Lung (tissue), 16 donors: ENCODE results near the gene ZNF205. TPM values are rescaled to one million over a fixed set of nuclear protein-coding genes. Genes with fewer than 3 reads are reported as not detected.

ENCODE experiments used
- ATAC-seq: fragments of 200-7000 bp; cut with Tn5 transposase; one replicate; pipeline ENCODE4 v1.9.1; 2020; ENCODE audit warnings: moderate number of reproducible peaks; ENCODE audit not compliant: insufficient read depth, low FRiP score
- DNase-seq, 3 donors: peaks; one replicate each; pipeline ENCODE4 v3.0.0-alpha.2; 2013 to 2017
- H3K27ac ChIP-seq, 2 donors: one replicate each; pipeline ENCODE4 v1.5.1; 2013; ENCODE audit warnings: mild to moderate bottlenecking in 2 of 2, moderate library complexity in 2 of 2, control low read depth in 1 of 2, inconsistent platforms in 1 of 2, low read depth in 1 of 2, low read length in 1 of 2
- H3K27me3 ChIP-seq, 3 donors: one replicate each; pipeline ENCODE4 v1.5.1; 2013; ENCODE audit warnings: low read length in 2 of 3; ENCODE audit not compliant: control insufficient read depth in 3 of 3, insufficient read depth in 3 of 3
- H3K36me3 ChIP-seq, 4 donors: one replicate each; pipeline ENCODE4 v1.5.1; 2013; ENCODE audit warnings: low read length in 4 of 4, mild to moderate bottlenecking in 1 of 4, moderate library complexity in 1 of 4; ENCODE audit not compliant: control insufficient read depth in 4 of 4, insufficient read depth in 4 of 4
- H3K4me1 ChIP-seq, 5 donors: one replicate each; pipeline ENCODE4 v1.5.1; 2013; ENCODE audit warnings: low read length in 5 of 5, mild to moderate bottlenecking in 2 of 5, moderate library complexity in 1 of 5; ENCODE audit not compliant: control insufficient read depth in 5 of 5, insufficient read depth in 5 of 5
- H3K4me3 ChIP-seq: one replicate; pipeline ENCODE4 v1.5.1; 2013; ENCODE audit warnings: mild to moderate bottlenecking, control low read depth, moderate library complexity
- H3K9ac ChIP-seq, 2 donors: one replicate each; pipeline ENCODE4 v1.5.1; 2013; ENCODE audit warnings: low read length in 2 of 2, control low read depth in 1 of 2; ENCODE audit not compliant: insufficient read depth in 1 of 2
- H3K9me3 ChIP-seq, 4 donors: one replicate each; pipeline ENCODE4 v1.5.1; 2013; ENCODE audit warnings: low read length in 3 of 4, mild to moderate bottlenecking in 1 of 4, moderate library complexity in 1 of 4; ENCODE audit not compliant: control insufficient read depth in 4 of 4, insufficient read depth in 3 of 4
- WGBS, 2 donors: extraction: QIAGEN DNeasy Blood & Tissue Kit; methylation state at CpG; one replicate each; pipeline ENCODE4 v1.1.7; 2013; 5-methylcytosine and 5-hydroxymethylcytosine counted together
- long read RNA-seq, 5 donors: transcript quantifications; one replicate each; lab custom pipeline, GENCODE V29; 2026
- polyA plus RNA-seq, 2 donors: library from polyadenylated mRNA; stranded (reverse); fragments of 200-250 nt; gene quantifications; one replicate each; pipeline ENCODE4 v1.2.1, GENCODE V29; 2013
- total RNA-seq, 2 donors: library from RNA; depleted of rRNA in 1 of 2; stranded (reverse); fragments of >200 nt in 1 of 2; gene quantifications; one replicate each; pipeline ENCODE4 v1.2.1, GENCODE V29; 2014 to 2021
- TF ChIP-seq, protein P1 (sequence below): IDR thresholded peaks from 2 replicates; pipeline ENCODE4 v1.5.1; 2012; ENCODE audit warnings: mild to moderate bottlenecking; ENCODE audit errors: control extremely low read depth, extremely low read depth
- donor health status: control.
- donor health status: control.
- donor health status: Bipolar disorder and iron deficiency.
- donor health status: healthy.
- donor health status: DM: yes; HTN: yes; CAD: no.

The ZNF205 gene
- total RNA-seq = 10 to 100 TPM in 1 of 2 donors, 1 to 10 TPM in 1; 9.8 to 12.7 TPM
- 10 to 100 TPM; 10.2 to 33.0 TPM for polyA plus RNA-seq
- long read RNA-seq, donor 1, partial matches to known transcripts = 10 of 13 reads
- long read RNA-seq, donor 1, other reads (novel, unspliced or antisense) = 0 of 13 reads
- long read RNA-seq, donor 2, transcript ZNF205-202 (7 exons, 2,062 nt) = major isoform, 5 of 6 reads
- long read RNA-seq, donor 2, partial matches to known transcripts = 0 of 6 reads
- long read RNA-seq, donor 2, other reads (novel, unspliced or antisense) = 0 of 6 reads
- long read RNA-seq, donor 3 = 0 reads
- long read RNA-seq, donor 4 = 0 reads
- long read RNA-seq, donor 5, partial matches to known transcripts = 0 of 5 reads
- long read RNA-seq, donor 5, other reads (novel, unspliced or antisense) = 0 of 5 reads

GRCh38 chr16:3112058-3112880, at the start of gene ZNF205:
Gene ZNF205 (plus strand): TSS chr16:3112586. CDS start chr16:3113431, 845 bp downstream.
- 16 to 23% methylated on average over 23 of the region's 23 CpGs for WGBS, 2 donors
- TF ChIP-seq, protein P1, sequence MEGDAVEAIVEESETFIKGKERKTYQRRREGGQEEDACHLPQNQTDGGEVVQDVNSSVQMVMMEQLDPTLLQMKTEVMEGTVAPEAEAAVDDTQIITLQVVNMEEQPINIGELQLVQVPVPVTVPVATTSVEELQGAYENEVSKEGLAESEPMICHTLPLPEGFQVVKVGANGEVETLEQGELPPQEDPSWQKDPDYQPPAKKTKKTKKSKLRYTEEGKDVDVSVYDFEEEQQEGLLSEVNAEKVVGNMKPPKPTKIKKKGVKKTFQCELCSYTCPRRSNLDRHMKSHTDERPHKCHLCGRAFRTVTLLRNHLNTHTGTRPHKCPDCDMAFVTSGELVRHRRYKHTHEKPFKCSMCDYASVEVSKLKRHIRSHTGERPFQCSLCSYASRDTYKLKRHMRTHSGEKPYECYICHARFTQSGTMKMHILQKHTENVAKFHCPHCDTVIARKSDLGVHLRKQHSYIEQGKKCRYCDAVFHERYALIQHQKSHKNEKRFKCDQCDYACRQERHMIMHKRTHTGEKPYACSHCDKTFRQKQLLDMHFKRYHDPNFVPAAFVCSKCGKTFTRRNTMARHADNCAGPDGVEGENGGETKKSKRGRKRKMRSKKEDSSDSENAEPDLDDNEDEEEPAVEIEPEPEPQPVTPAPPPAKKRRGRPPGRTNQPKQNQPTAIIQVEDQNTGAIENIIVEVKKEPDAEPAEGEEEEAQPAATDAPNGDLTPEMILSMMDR = no peak
- peaks cover 5 to 19% (median 9%) of the 10 kb centered on the region in 5 donors for H3K4me1 ChIP-seq
- peaks cover 0 to 10% (median 7%) of the 10 kb centered on the region in 4 donors for H3K36me3 ChIP-seq
- ATAC-seq (peak; percentile 93), DNase-seq (peak; percentile 72 to 86 (median 77))
- peak within 1 kb of the TSS; percentile 82 for H3K4me3 ChIP-seq
- no peaks in the 10 kb centered on the region for H3K27me3 ChIP-seq
- peak within 1 kb of the TSS; percentile 69 for H3K9ac ChIP-seq
- H3K27ac ChIP-seq = peak within 1 kb of the TSS; percentile 71 to 77
- H3K9me3 ChIP-seq = no peaks in the 10 kb centered on the region

GRCh38 chr16:3063625-3064386, 48.6 kb upstream of the ZNF205 start:
- TF ChIP-seq, protein P1 = no peak
- Histone ChIP-seq H3K36me3 (peaks cover 0 to 10% (median 0%) of the 10 kb centered on the region in 4 donors), H3K27ac (no peak overlapping the region), H3K9me3 (no peaks in the 10 kb centered on the region), H3K4me1 (peaks cover 2 to 26% (median 7%) of the 10 kb centered on the region in 5 donors), H3K27me3 (no peaks in the 10 kb centered on the region), H3K9ac (no peak overlapping the region), H3K4me3 (no peak overlapping the region)
- ATAC-seq = no peak
- 95 to 96% methylated on average over 8 of the region's 8 CpGs for WGBS, 2 donors
- no peak for DNase-seq

DNA sequence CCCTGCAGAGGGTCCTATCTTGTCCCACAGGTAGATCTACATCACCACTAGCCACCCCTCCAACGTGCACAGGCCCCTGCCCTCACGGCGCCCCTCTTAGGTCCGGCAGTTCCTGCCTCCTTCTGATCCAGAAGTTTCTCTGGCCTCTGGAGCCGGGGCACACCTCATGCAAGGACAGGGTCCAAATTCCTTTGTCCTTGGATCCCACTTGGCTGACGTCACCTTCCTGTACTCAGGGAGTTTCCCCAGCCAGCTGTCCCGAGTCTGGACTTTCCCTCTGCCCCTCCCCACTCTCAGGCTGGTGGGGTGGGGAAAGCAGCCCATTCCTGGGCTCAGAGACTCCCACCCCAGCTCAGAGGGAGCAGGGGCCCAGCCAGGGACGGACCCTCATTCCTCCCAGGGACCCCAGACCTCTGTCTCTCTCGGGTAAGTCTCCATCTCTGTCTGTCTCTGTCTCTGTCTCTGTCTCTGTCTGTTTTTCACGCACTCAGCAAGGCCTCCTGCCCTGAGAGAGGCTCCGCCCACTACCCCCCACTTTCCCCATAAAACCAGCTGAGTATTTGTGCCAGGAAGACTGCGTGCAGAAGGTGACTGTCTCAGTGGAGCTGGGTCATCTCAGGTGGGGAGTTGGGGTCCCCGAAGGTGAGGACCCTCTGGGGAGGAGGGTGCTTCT, 47.2 kb upstream of the ZNF205 start, which contains the start of gene IL32:
TSS of gene IL32 (plus strand) at position 572 of the 673 bp plus-strand sequence. CDS start 172 bp downstream, outside the sequence.
- 38 to 63% methylated on average over 13 of the region's 13 CpGs for WGBS, 2 donors
- DNase-seq (peak; percentile 45 to 63 (median 46)), ATAC-seq (peak; percentile 70)
- Histone ChIP-seq H3K9me3 (no peaks in the 10 kb centered on the region), H3K9ac (no peak within 1 kb of the TSS), H3K27ac (peak within 1 kb of the TSS; percentile 67 to 72), H3K36me3 (peaks cover 0 to 17% (median 0%) of the 10 kb centered on the region in 4 donors), H3K27me3 (no peaks in the 10 kb centered on the region), H3K4me1 (peaks cover 0 to 22% (median under 1%) of the 10 kb centered on the region in 5 donors), H3K4me3 (peak within 1 kb of the TSS; percentile 71)
- TF ChIP-seq, protein P1 = no peak
